WTC11 (cell line): Measurements from ENCODE around the gene ACBD6.

Experiments
- ATF1 ChIP-seq: sonication (generic); formaldehyde crosslinking; IDR thresholded peaks from 2 replicates; pipeline ENCODE4 v1.8.1; 2023; ENCODE audit warnings: mild to moderate bottlenecking, moderate library complexity, missing genetic modification reagents
- CTCF ChIP-seq: fragments of 200-600 bp; IDR thresholded peaks from 2 replicates; pipeline ENCODE4 v1.8.0; 2022; ENCODE audit warnings: antibody characterized with exemption
- JUN ChIP-seq: sonication (generic); formaldehyde crosslinking; IDR thresholded peaks from 2 replicates; pipeline ENCODE4 v1.8.0; 2023; ENCODE audit warnings: mild to moderate bottlenecking, missing genetic modification reagents
- MAX ChIP-seq: sonication (generic); formaldehyde crosslinking; IDR thresholded peaks from 2 replicates; pipeline ENCODE4 v1.8.0; 2022; ENCODE audit warnings: mild to moderate bottlenecking, missing genetic modification reagents
- NR2C2 ChIP-seq: sonication (generic); formaldehyde crosslinking; IDR thresholded peaks from 2 replicates; pipeline ENCODE4 v1.8.0; 2022; ENCODE audit warnings: mild to moderate bottlenecking, missing genetic modification reagents
- TEAD4 ChIP-seq: sonication (generic); formaldehyde crosslinking; IDR thresholded peaks from 2 replicates; pipeline ENCODE4 v1.8.0; 2022; ENCODE audit warnings: mild to moderate bottlenecking, missing genetic modification reagents
- USF1 ChIP-seq: sonication (generic); formaldehyde crosslinking; IDR thresholded peaks from 2 replicates; pipeline ENCODE4 v1.8.0; 2022; ENCODE audit warnings: mild to moderate bottlenecking, missing genetic modification reagents
- ZNF138 ChIP-seq: sonication (generic); formaldehyde crosslinking; conservative IDR thresholded peaks from 2 replicates; pipeline ENCODE4 v1.8.1; 2022; ENCODE audit warnings: mild to moderate bottlenecking, moderate library complexity, missing genetic modification reagents
- ZNF263 ChIP-seq: sonication (generic); formaldehyde crosslinking; IDR thresholded peaks from 2 replicates; pipeline ENCODE4 v1.8.1; 2022; ENCODE audit warnings: low read depth, mild to moderate bottlenecking, moderate library complexity, missing genetic modification reagents
- ZNF416 ChIP-seq: fragments of 250-450 bp; sonication (Bioruptor Pico); IDR thresholded peaks from 2 replicates; pipeline ENCODE4 v1.9.0; 2021; ENCODE audit warnings: mild to moderate bottlenecking, inconsistent platforms
- ZSCAN18 ChIP-seq: fragments of 250-450 bp; sonication (Bioruptor Pico); IDR thresholded peaks from 2 replicates; pipeline ENCODE4 v2.1.2; 2022; ENCODE audit warnings: mild to moderate bottlenecking, moderate library complexity

GRCh38 chr1:180366371-180367068, 135.9 kb downstream of the ACBD6 start:
- TF ChIP-seq CTCF: no peak
- no peak for TF ChIP-seq ATF1 (CRISPR knock-in tag)
- TF ChIP-seq MAX (CRISPR knock-in tag): no peak
- TF ChIP-seq ZSCAN18: no peak
- TF ChIP-seq ZNF138: no peak
- TF ChIP-seq TEAD4 (CRISPR knock-in tag): no peak
- TF ChIP-seq ZNF416 (CRISPR knock-in tag): no peak
- no peak for TF ChIP-seq JUN
- no peak for TF ChIP-seq NR2C2 (CRISPR knock-in tag)
- TF ChIP-seq USF1 (CRISPR knock-in tag): no peak
- no peak for TF ChIP-seq ZNF263 (CRISPR knock-in tag)
